ENCODE measurements around the gene RHOJ. TPM values are rescaled to one million over a fixed set of nuclear protein-coding genes. Genes with fewer than 3 reads are reported as not detected.
"Not testable (repeated sequence)": the region's sequence is repeated elsewhere in the genome, so short reads cannot be mapped to it uniquely, and the experiment has no call there.

The RHOJ gene
- total and polyA plus RNA-seq, 2 experiments from 2014 or later, result 0.17 TPM; not detected in 1

DNA sequence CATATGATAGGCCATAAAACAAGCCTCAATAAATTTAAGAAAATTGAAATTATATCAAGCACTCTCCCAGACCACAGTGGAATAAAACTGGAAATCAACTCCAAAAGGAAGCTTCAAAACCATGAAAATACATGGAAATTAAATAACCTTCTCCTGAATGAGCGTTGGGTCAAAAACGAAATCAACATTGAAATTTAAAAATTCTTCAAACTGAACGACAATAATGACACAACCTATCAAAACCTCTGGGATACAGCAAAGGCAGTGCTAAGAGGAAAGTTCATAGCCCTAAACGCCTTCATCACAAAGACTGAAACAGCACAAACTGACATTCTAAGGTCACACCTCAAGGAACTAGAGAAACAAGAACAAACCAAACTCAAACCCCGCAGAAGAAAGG lies 100.2 kb downstream of the RHOJ start:
- not testable (repeated sequence) for H3K9me3 Mint-ChIP-seq; DNase-seq (ENCODE audit: low spot score); H3K4me3 Mint-ChIP-seq; H3K79me2 ChIP-seq (replicated peaks; ENCODE audit: insufficient read depth); H3K36me3 ChIP-seq (ENCODE audit: insufficient read depth); H4K20me1 ChIP-seq (replicated peaks; ENCODE audit: insufficient read depth); H3K4me2 ChIP-seq; H3K27ac Mint-ChIP-seq; H3K4me1 Mint-ChIP-seq; H3K4me3 ChIP-seq; H2AFZ ChIP-seq; H3F3A ChIP-seq (replicated peaks; ENCODE audit: low read depth); H3K36me3 Mint-ChIP-seq (ENCODE audit: low read depth); ATAC-seq; H3K27me3 Mint-ChIP-seq (ENCODE audit: insufficient read depth, low read depth, poor library complexity); H3K9me2 ChIP-seq (ENCODE audit: insufficient read depth); H3K27me3 ChIP-seq (ENCODE audit: insufficient read depth); H3K27ac ChIP-seq (ENCODE audit: low read depth); H3K4me1 ChIP-seq (ENCODE audit: insufficient read depth)

DNA sequence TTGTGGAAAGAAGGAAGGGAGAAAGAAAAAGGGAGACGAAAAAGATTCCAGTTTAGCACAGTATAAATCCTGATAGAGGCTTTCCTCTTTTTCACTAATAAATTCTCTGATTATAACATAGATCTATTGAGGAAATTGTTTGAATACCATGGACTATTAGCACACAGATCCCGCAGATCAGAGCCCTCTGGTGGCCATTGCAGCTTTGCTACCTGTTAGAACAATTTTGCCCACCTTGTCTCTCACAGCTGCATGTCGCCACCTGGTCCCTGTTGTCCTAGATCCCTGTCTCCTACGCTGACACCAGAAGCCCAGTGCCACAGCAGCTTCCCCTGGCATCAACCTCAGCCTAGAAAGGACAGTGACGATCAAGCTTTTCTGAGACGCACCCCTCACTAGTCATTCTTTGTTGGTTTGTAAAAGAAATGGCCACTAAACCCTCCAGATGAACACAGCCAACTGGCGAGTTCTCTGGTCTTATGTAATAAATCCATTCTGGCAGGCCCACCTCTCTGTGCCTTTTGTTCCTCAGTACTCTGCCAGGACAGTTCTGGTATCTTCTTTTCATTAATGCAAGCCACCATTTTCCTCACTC lies 104.6 kb downstream of the RHOJ start:
- Mint-ChIP-seq H3K36me3 (ENCODE audit: low read depth) (no peaks in the 10 kb centered on the region), H3K4me3 (no peak overlapping the region), H3K9me3 (no peaks in the 10 kb centered on the region; the same call in 2 of the 3 replicates), H3K27me3 (ENCODE audit: insufficient read depth, low read depth, poor library complexity) (no peaks in the 10 kb centered on the region), H3K27ac (no peak overlapping the region), H3K4me1 (peaks cover 6% of the 10 kb centered on the region)
- Histone ChIP-seq H4K20me1 (replicated peaks; ENCODE audit: insufficient read depth) (no peaks in the 10 kb centered on the region), H3K4me2 (no peak overlapping the region), H2AFZ (no peak overlapping the region), H3K27ac (ENCODE audit: low read depth) (no peak overlapping the region), H3K36me3 (ENCODE audit: insufficient read depth) (no peaks in the 10 kb centered on the region), H3K4me3 (no peak overlapping the region), H3K9me2 (ENCODE audit: insufficient read depth) (no peaks in the 10 kb centered on the region), H3K27me3 (ENCODE audit: insufficient read depth) (no peaks in the 10 kb centered on the region), H3F3A (replicated peaks; ENCODE audit: low read depth) (no peaks in the 10 kb centered on the region), H3K79me2 (replicated peaks; ENCODE audit: insufficient read depth) (no peaks in the 10 kb centered on the region), H3K4me1 (ENCODE audit: insufficient read depth) (peaks cover 5% of the 10 kb centered on the region; the same call in 1 of the 2 replicates)
- DNase-seq (ENCODE audit: low spot score) (peak; percentile 83), ATAC-seq (peak; percentile 89)
- TF ChIP-seq, protein P1, sequence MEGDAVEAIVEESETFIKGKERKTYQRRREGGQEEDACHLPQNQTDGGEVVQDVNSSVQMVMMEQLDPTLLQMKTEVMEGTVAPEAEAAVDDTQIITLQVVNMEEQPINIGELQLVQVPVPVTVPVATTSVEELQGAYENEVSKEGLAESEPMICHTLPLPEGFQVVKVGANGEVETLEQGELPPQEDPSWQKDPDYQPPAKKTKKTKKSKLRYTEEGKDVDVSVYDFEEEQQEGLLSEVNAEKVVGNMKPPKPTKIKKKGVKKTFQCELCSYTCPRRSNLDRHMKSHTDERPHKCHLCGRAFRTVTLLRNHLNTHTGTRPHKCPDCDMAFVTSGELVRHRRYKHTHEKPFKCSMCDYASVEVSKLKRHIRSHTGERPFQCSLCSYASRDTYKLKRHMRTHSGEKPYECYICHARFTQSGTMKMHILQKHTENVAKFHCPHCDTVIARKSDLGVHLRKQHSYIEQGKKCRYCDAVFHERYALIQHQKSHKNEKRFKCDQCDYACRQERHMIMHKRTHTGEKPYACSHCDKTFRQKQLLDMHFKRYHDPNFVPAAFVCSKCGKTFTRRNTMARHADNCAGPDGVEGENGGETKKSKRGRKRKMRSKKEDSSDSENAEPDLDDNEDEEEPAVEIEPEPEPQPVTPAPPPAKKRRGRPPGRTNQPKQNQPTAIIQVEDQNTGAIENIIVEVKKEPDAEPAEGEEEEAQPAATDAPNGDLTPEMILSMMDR (conservative IDR thresholded peaks at IDR 0.05; ENCODE audit: low read depth in 2 of 2), result peak; percentile 71 to 79
- TF ChIP-seq EZH2 (IDR thresholded peaks at IDR 0.05; ENCODE audit: low read depth, unreplicated experiment) (no peak), ZNF462 (CRISPR knock-in tag; IDR thresholded peaks at IDR 0.05) (peak; percentile 52; the same call in 1 of the 2 replicates)
